ENCODE results near the gene EHF. TPM values are rescaled to one million over a fixed set of nuclear protein-coding genes. Genes with fewer than 3 reads are reported as not detected.

EHF gene
- polyA plus RNA-seq, 1 donor (not counting 4 experiments of a cell fraction or from before 2014, with no cell fraction given), result 64.2 TPM

- Histone ChIP-seq H3K27ac (ENCODE audit: control insufficient read depth, insufficient read depth, low read length) (peak overlapping the region; percentile 82), H3K9me1 (ENCODE audit: control insufficient read depth, extremely low read depth, insufficient read depth, low read length) (peaks cover 2% of the 10 kb centered on the region), H3K79me2 (ENCODE audit: control insufficient read depth, insufficient read depth, low read length) (peaks cover 64% of the 10 kb centered on the region), H3K9ac (ENCODE audit: control insufficient read depth, extremely low read depth, insufficient read depth, low read length) (peak overlapping the region; percentile 42), H3K36me3 (ENCODE audit: control insufficient read depth in 2 of 2, extremely low read depth in 1 of 2, insufficient read depth in 2 of 2, low read length in 2 of 2) (peaks cover 13 to 45% of the 10 kb centered on the region in 2 experiments), H3K4me3 (ENCODE audit: control insufficient read depth in 2 of 3, extremely low read depth in 1 of 3, insufficient read depth in 2 of 3, low read depth in 1 of 3, low read length in 3 of 3) (peak overlapping the region in 1 of 3 experiments; percentile 5), H2AFZ (ENCODE audit: control insufficient read depth, low read length) (no peak overlapping the region), H4K20me1 (ENCODE audit: control insufficient read depth, extremely low read depth, insufficient read depth, low read length) (no peaks in the 10 kb centered on the region), H3K4me2 (ENCODE audit: control insufficient read depth, extremely low read depth, insufficient read depth, low read depth, low read length) (peak overlapping the region; percentile 62), H3K27me3 (ENCODE audit: control insufficient read depth, extremely low read depth, insufficient read depth, low read length) (no peaks in the 10 kb centered on the region), H3K9me3 (ENCODE audit: control insufficient read depth, low read depth, low read length) (no peaks in the 10 kb centered on the region), H3K4me1 (ENCODE audit: control insufficient read depth, extremely low read depth, insufficient read depth, low read length) (peaks cover 86% of the 10 kb centered on the region)
- TF ChIP-seq EZH2 (IDR thresholded peaks at IDR 0.05; ENCODE audit: low read length) (no peak), CTCF (optimal IDR thresholded peaks at IDR 0.05 in 1 of 3, IDR thresholded peaks at IDR 0.05 in 1 of 3, conservative IDR thresholded peaks at IDR 0.05 in 1 of 3; ENCODE audit: extremely low read depth in 1 of 3, insufficient read depth in 2 of 3, low read length in 3 of 3) (no peak)
- dilution Hi-C loops (cut with MboI; ENCODE audit: extremely low pct_ligation_motif_present, low sequenced_read_pairs), result no loop called here
- FAIRE-seq (no peak), DNase-seq (ENCODE audit: low read depth, low spot score) (no peak)
Observed at GRCh38 chr11:34643846-34644245, 23.0 kb downstream of the EHF start.

- Histone ChIP-seq H3K9me1 (ENCODE audit: control insufficient read depth, extremely low read depth, insufficient read depth, low read length) (peaks cover 2% of the 10 kb centered on the region), H3K9me3 (ENCODE audit: control insufficient read depth, low read depth, low read length) (no peaks in the 10 kb centered on the region), H3K9ac (ENCODE audit: control insufficient read depth, extremely low read depth, insufficient read depth, low read length) (peak overlapping the region; percentile 42), H3K27me3 (ENCODE audit: control insufficient read depth, extremely low read depth, insufficient read depth, low read length) (no peaks in the 10 kb centered on the region), H3K79me2 (ENCODE audit: control insufficient read depth, insufficient read depth, low read length) (peaks cover 54% of the 10 kb centered on the region), H4K20me1 (ENCODE audit: control insufficient read depth, extremely low read depth, insufficient read depth, low read length) (no peaks in the 10 kb centered on the region), H3K4me2 (ENCODE audit: control insufficient read depth, extremely low read depth, insufficient read depth, low read depth, low read length) (peak overlapping the region; percentile 56), H3K36me3 (ENCODE audit: control insufficient read depth in 2 of 2, extremely low read depth in 1 of 2, insufficient read depth in 2 of 2, low read length in 2 of 2) (peaks cover 19 to 49% of the 10 kb centered on the region in 2 experiments), H3K4me3 (ENCODE audit: control insufficient read depth in 2 of 3, extremely low read depth in 1 of 3, insufficient read depth in 2 of 3, low read depth in 1 of 3, low read length in 3 of 3) (peak overlapping the region in 1 of 3 experiments; percentile 28), H3K27ac (ENCODE audit: control insufficient read depth, insufficient read depth, low read length) (peak overlapping the region; percentile 82), H3K4me1 (ENCODE audit: control insufficient read depth, extremely low read depth, insufficient read depth, low read length) (peaks cover 77% of the 10 kb centered on the region), H2AFZ (ENCODE audit: control insufficient read depth, low read length) (no peak overlapping the region)
- TF ChIP-seq CTCF (optimal IDR thresholded peaks at IDR 0.05 in 1 of 3, IDR thresholded peaks at IDR 0.05 in 1 of 3, conservative IDR thresholded peaks at IDR 0.05 in 1 of 3; ENCODE audit: extremely low read depth in 1 of 3, insufficient read depth in 2 of 3, low read length in 3 of 3), result no peak
- no peak for TF ChIP-seq EZH2 (IDR thresholded peaks at IDR 0.05; ENCODE audit: low read length)
- DNase-seq (ENCODE audit: low read depth, low spot score) (no peak), FAIRE-seq (peak; percentile 83)
- dilution Hi-C loops (cut with MboI; ENCODE audit: extremely low pct_ligation_motif_present, low sequenced_read_pairs), result no loop called here
Observed at GRCh38 chr11:34644669-34645406, 23.9 kb downstream of the EHF start.

All from keratinocyte (primary cell).